Breast epithelium (tissue), 3 donors: Measurements from ENCODE around the gene CCDC83.

Experiments
- CTCF ChIP-seq, 3 donors: fragments of 450-650 bp; IDR thresholded peaks; one replicate each; pipeline ENCODE4 v1.5.1; 2016 to 2017; ENCODE audit warnings: antibody characterized with exemption in 3 of 3, mild to moderate bottlenecking in 3 of 3, moderate library complexity in 3 of 3
- POLR2A ChIP-seq: fragments of 450-650 bp; IDR thresholded peaks from one replicate; pipeline ENCODE4 v1.6.1; 2016; ENCODE audit warnings: antibody characterized with exemption, mild to moderate bottlenecking, moderate library complexity
- POLR2AphosphoS5 ChIP-seq, 3 donors: sonication (generic); formaldehyde crosslinking; IDR thresholded peaks; one replicate each; pipeline ENCODE4 v1.6.1; 2017; ENCODE audit warnings: antibody characterized with exemption in 3 of 3

GRCh38 chr11:85822814-85823213 lies 32.4 kb upstream of the CCDC83 start:
- no peak for TF ChIP-seq POLR2A
- TF ChIP-seq CTCF (IDR thresholded peaks at IDR 0.05): no peak
- TF ChIP-seq POLR2AphosphoS5 (IDR thresholded peaks at IDR 0.05): no peak
